WI38 (cell line): ENCODE data around the gene RAP1A.

Experiments
- H3K4me3 ChIP-seq: 2 replicates; pipeline ENCODE4 v1.5.1; 2011; ENCODE audit warnings: low read depth, mild to moderate bottlenecking, control low read depth, low read length
- TF ChIP-seq, protein P1 (sequence below): IDR thresholded peaks from 2 replicates; pipeline ENCODE4 v1.5.1; 2012; ENCODE audit warnings: low read depth, mild to moderate bottlenecking, control low read depth, low read length

Gene RAP1A

DNA sequence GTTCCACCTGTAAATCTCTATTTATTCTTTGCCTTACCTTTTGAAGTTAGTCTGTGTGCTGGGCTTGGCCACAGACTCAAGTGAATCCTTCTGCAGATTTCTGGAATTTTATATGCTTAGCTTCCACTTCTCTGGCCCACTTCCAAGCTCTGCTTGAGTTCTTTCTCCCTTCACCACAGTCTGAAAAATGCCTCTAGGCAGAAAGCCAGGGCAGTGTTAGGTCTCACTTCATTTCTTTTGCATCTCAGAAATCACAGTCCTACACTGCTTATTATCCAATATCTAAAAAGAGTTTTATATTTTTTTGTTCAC, 70.7 kb downstream of the RAP1A start:
- TF ChIP-seq, protein P1, sequence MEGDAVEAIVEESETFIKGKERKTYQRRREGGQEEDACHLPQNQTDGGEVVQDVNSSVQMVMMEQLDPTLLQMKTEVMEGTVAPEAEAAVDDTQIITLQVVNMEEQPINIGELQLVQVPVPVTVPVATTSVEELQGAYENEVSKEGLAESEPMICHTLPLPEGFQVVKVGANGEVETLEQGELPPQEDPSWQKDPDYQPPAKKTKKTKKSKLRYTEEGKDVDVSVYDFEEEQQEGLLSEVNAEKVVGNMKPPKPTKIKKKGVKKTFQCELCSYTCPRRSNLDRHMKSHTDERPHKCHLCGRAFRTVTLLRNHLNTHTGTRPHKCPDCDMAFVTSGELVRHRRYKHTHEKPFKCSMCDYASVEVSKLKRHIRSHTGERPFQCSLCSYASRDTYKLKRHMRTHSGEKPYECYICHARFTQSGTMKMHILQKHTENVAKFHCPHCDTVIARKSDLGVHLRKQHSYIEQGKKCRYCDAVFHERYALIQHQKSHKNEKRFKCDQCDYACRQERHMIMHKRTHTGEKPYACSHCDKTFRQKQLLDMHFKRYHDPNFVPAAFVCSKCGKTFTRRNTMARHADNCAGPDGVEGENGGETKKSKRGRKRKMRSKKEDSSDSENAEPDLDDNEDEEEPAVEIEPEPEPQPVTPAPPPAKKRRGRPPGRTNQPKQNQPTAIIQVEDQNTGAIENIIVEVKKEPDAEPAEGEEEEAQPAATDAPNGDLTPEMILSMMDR, result no peak
- H3K4me3 ChIP-seq, result no peak overlapping the region

DNA sequence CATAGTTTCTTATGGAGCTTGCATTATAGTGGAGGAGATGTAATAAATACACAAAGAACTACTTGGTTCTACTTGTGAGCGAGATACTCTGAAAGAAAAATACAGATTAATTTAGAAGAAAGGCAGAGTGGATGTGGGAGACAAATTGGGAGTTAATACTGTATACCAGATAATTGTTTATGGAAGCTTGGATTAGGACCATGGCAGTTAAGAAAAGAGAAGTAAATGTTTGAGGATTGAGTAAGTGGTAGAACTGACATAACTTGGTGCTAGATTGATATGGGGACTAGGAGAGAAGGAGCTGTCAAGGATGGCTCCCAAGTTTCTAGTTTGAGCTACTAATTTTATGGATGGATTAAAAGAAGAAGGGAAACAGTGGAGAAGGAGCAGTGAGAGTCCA, 72.3 kb downstream of the RAP1A start:
- no peak overlapping the region for H3K4me3 ChIP-seq
- TF ChIP-seq, protein P1, result no peak

DNA sequence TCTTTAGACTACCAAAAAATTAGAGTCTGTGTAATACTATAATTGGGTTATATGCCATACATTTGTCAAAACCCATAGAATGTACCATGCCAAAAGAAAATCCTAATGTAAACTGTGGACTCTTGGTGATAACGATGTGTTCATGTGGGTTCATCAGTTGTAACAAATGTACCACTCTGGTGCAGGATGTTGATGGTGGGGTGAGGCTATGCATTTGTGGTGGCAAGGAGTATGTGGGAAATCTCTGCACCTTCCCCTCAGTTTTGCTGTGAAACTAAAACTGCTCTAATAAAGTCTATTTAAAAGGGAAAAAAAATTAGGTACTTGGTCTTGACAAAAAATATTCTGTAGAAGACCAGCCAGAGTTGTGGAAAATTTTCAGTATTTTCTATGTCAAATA, 76.2 kb downstream of the RAP1A start:
- no peak overlapping the region for H3K4me3 ChIP-seq
- TF ChIP-seq, protein P1, result no peak

DNA sequence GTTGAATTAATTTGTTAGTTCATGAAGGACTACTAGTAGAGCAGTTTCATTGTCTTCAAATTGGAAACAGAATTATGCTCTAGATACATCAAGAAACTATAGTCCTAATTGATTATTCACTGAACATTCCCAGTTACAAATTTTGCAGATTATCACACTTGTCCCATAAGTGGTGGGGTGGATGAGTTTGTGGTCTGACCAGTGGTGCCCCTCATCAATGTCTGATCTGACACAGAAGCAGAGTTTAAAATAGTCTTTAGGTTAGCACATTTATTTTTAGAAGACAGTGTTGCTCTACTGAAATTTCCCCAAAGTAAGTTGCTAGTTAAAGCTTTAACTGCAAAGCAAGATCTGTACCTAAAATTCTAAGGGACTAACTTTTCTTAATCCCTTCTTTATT, 76.7 kb downstream of the RAP1A start:
- H3K4me3 ChIP-seq, result no peak overlapping the region
- TF ChIP-seq, protein P1, result no peak

DNA sequence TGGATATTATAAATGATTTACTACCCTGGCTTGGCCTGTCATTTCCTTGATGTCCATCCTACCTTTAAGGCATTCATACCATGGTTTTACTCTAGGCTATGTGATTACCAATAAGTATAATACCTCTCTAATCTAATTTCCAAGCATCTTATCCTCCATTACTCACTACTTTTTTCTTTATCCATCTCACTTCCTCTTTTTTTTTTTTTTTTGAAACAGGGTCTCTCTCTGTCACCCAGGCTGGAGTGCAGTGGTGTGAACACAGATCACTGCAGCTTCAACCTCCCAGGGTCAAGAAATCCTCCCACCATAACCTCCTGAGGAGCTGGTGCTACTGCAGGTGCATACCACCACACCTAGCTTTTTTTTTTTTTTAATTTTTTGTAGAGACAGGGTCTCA, 79.7 kb downstream of the RAP1A start:
- H3K4me3 ChIP-seq, result no peak overlapping the region
- TF ChIP-seq, protein P1, result no peak

DNA sequence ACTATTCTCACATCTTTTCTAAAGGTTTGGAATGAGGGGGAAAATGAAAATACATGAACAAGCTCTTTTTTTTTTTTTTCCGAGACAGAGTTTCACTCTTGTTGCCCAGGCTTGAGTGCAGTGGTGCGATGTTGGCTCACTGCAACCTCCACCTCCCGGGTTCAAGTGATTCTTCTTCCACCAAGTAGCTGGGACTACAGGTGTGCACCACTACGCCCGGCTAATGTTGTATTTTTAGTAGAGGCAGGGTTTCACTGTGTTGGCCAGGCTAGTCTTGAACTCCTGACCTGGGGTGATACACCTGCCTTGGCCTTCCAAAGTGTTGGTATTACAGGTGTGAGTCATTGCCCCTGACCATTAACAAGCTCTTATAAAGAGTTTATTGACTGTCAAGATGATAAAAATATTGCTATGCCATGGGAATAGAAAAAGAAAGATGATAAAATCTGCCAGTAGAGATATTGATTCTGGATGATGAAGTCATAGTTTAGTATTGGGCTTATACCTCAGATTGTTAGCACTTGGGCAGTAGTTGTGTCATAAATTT, 83.0 kb downstream of the RAP1A start:
- H3K4me3 ChIP-seq, result no peak overlapping the region
- TF ChIP-seq, protein P1, result no peak

DNA sequence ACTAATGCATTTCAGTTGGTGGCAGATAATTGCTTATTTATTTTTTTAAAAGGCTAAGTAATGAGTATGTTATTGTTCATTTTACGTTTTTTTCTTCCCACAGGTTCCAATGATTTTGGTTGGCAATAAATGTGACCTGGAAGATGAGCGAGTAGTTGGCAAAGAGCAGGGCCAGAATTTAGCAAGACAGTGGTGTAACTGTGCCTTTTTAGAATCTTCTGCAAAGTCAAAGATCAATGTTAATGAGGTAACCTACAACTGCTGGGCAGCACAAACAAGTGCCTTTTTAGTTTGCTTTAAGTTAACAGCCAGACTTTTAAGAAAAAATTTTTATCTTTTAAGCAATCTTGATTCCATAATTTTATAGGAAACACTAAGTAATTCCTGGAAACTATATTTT, 84.7 kb downstream of the RAP1A start:
- TF ChIP-seq, protein P1, result no peak
- H3K4me3 ChIP-seq, result no peak overlapping the region
